Endothelial cell of umbilical vein (primary cell): Measurements from ENCODE around the gene KRT222. TPM values are rescaled to one million over a fixed set of nuclear protein-coding genes. Genes with fewer than 3 reads are reported as not detected.

Experiments used
- BruUV-seq: library from RNA; stranded (reverse); fragments of 400-500 nt; replicated peaks from 2 replicates; lab custom pipeline; 2021; lab: Mats Ljungman, UMichigan
- CTCF ChIA-PET: fragments of 300-600, 350-600 bp; sonication (Branson Sonifier 250); formaldehyde crosslinking; loops from one replicate; lab custom pipeline; 2021; ENCODE audit warnings: antibody characterized with exemption, inconsistent platforms; lab: Charles Lee
- POLR2A ChIA-PET: fragments of 300-600, 350-600 bp; sonication (Branson Sonifier 250); formaldehyde crosslinking; loops from one replicate; lab custom pipeline; 2021; ENCODE audit warnings: antibody characterized with exemption, inconsistent platforms; lab: Charles Lee
- DNase-seq: peaks from one replicate; pipeline ENCODE4 v3.0.0-alpha.2; 2011; ENCODE audit warnings: low read depth, low spot score
- FAIRE-seq: peaks from 2 replicates; lab custom pipeline; 2011; peaks lifted over from hg19 to GRCh38; lab: Jason Lieb, UNC
- H2AFZ ChIP-seq: 2 replicates; pipeline ENCODE4 v1.6.0; 2012; ENCODE audit warnings: low read depth, low read length, control low read depth, inconsistent platforms
- H3K27ac ChIP-seq: 2 replicates; pipeline ENCODE4 v1.5.1; 2011; ENCODE audit warnings: low read depth, mild to moderate bottlenecking, control low read depth, low read length, moderate library complexity; ENCODE audit not compliant: insufficient read depth
- H3K27me3 ChIP-seq, 2 experiments: 2 replicates each; pipeline versions ENCODE4 v1.6.0 to v1.6.1; 2011; ENCODE audit warnings: low read length in 2 of 2, mixed read lengths in 1 of 2; ENCODE audit not compliant: control insufficient read depth in 2 of 2, insufficient read depth in 2 of 2
- H3K36me3 ChIP-seq, 2 experiments: 2 replicates in 1 of 2; 3 replicates in 1 of 2; pipeline ENCODE4 v1.5.1; 2011; ENCODE audit warnings: low read length in 2 of 2, mild to moderate bottlenecking in 1 of 2, moderate library complexity in 1 of 2; ENCODE audit not compliant: control insufficient read depth in 2 of 2, insufficient read depth in 2 of 2; ENCODE audit errors: extremely low read depth in 1 of 2
- H3K4me1 ChIP-seq: 3 replicates; pipeline ENCODE4 v1.5.1; 2011; ENCODE audit warnings: mild to moderate bottlenecking, low read length; ENCODE audit not compliant: control insufficient read depth, insufficient read depth; ENCODE audit errors: extremely low read depth
- H3K4me2 ChIP-seq: 2 replicates; pipeline ENCODE4 v1.6.1; 2011; ENCODE audit warnings: low read length, control low read depth, mixed read lengths; ENCODE audit not compliant: insufficient read depth
- H3K4me3 ChIP-seq, 3 experiments: fragments of 200-600 bp in 1 of 3; sonication (generic), shearing (Covaris generic) in 1 of 3; replicated peaks in 1 of 3; 2 replicates each; pipeline ENCODE4 v1.5.1; 2011 to 2016; ENCODE audit warnings: control low read depth in 3 of 3, low read length in 3 of 3, mild to moderate bottlenecking in 2 of 3, inconsistent platforms in 1 of 3, low read depth in 1 of 3, moderate library complexity in 1 of 3; ENCODE audit not compliant: insufficient read depth in 1 of 3
- H3K79me2 ChIP-seq: 2 replicates; pipeline ENCODE4 v1.6.0; 2012; ENCODE audit warnings: low read length, inconsistent platforms; ENCODE audit not compliant: control insufficient read depth, insufficient read depth
- H3K9ac ChIP-seq: replicated peaks from 2 replicates; pipeline ENCODE3; 2011; ENCODE audit warnings: low read length, control low read depth; ENCODE audit not compliant: insufficient read depth; ENCODE audit errors: extremely low read depth
- H3K9me1 ChIP-seq: replicated peaks from 3 replicates; pipeline ENCODE4 v1.6.0; 2011; ENCODE audit warnings: mild to moderate bottlenecking, low read length; ENCODE audit not compliant: control insufficient read depth, insufficient read depth; ENCODE audit errors: extremely low read depth
- H3K9me3 ChIP-seq: replicated peaks from 2 replicates; pipeline ENCODE4 v1.5.1; 2012; ENCODE audit warnings: low read length, inconsistent platforms; ENCODE audit not compliant: control insufficient read depth, insufficient read depth
- H4K20me1 ChIP-seq: replicated peaks from 2 replicates; pipeline ENCODE3; 2011; ENCODE audit warnings: mild to moderate bottlenecking, low read length; ENCODE audit not compliant: control insufficient read depth, insufficient read depth; ENCODE audit errors: extremely low read depth
- CTCF ChIP-seq, 2 donors: IDR thresholded peaks; 1 replicate in 1 of 2; 2 replicates in 1 of 2; pipeline ENCODE4 v1.5.1; 2011; ENCODE audit warnings: low read length in 2 of 2, mild to moderate bottlenecking in 2 of 2, moderate library complexity in 2 of 2, control low read depth in 1 of 2, inconsistent platforms in 1 of 2, low read depth in 1 of 2; ENCODE audit not compliant: insufficient read depth in 1 of 2; ENCODE audit errors: extremely low read depth in 1 of 2
- EZH2 ChIP-seq: IDR thresholded peaks from 2 replicates; pipeline ENCODE4 v1.6.1; 2012; ENCODE audit warnings: borderline replicate concordance, low read depth, mild to moderate bottlenecking, moderate library complexity, low read length, inconsistent platforms; ENCODE audit not compliant: severe bottlenecking
- FOS ChIP-seq: IDR thresholded peaks from 2 replicates; pipeline ENCODE4 v1.6.1; 2011; ENCODE audit warnings: mild to moderate bottlenecking, low read length, moderate library complexity, borderline replicate concordance; ENCODE audit not compliant: insufficient read depth
- GATA2 ChIP-seq: IDR thresholded peaks from 2 replicates; pipeline ENCODE4 v1.7.0; 2011; ENCODE audit warnings: low read depth, mild to moderate bottlenecking, moderate library complexity, mixed read lengths, low read length; ENCODE audit not compliant: insufficient read length, insufficient read depth
- JUN ChIP-seq: IDR thresholded peaks from 2 replicates; pipeline ENCODE4 v1.6.1; 2011; ENCODE audit warnings: borderline replicate concordance, low read depth; ENCODE audit not compliant: insufficient read length, insufficient read depth
- MAX ChIP-seq: IDR thresholded peaks from 2 replicates; pipeline ENCODE4 v1.6.1; 2011; ENCODE audit not compliant: insufficient read depth, insufficient read length
- MYC ChIP-seq: IDR thresholded peaks from one replicate; pipeline ENCODE4 v1.6.1; 2011; ENCODE audit warnings: mild to moderate bottlenecking, low read depth, low read length
- POLR2A ChIP-seq: IDR thresholded peaks from 2 replicates; pipeline ENCODE4 v1.6.1; 2012; ENCODE audit warnings: low read depth, mild to moderate bottlenecking, control low read depth, low read length
- POLR2AphosphoS5 ChIP-seq: IDR thresholded peaks from 2 replicates; pipeline ENCODE4 v1.6.1; 2012; ENCODE audit warnings: low read depth, mild to moderate bottlenecking, control low read depth, low read length, moderate library complexity; ENCODE audit not compliant: insufficient read depth
- dilution Hi-C: fragments of 300-500 bp; cut with MboI; formaldehyde crosslinking; loops from one replicate; pipeline ENCODE4 v1.15.0; 2019; ENCODE audit warnings: low sequenced_read_pairs; ENCODE audit not compliant: extremely low pct_ligation_motif_present
- intact Hi-C: fragments of 100-400 bp; cut with micrococcal nuclease; formaldehyde crosslinking; loops from one replicate; pipeline ENCODE4 v1.10.0; 2022
- polyA plus RNA-seq, 4 experiments: library from polyadenylated mRNA; depleted of rRNA in 3 of 4; stranded (reverse) in 3 of 4; unstranded in 1 of 4; fragments of >200 nt; gene quantifications; 2 replicates each; pipeline versions ENCODE4 v1.2.1 to v1.2.3, GENCODE V29; 2011 to 2012; ENCODE audit warnings: missing spikeins in 1 of 4
- total RNA-seq: library from RNA; stranded (reverse); gene quantifications from 2 replicates; pipeline ENCODE4 v1.2.3, GENCODE V29; 2021

The KRT222 gene
- total and polyA plus RNA-seq, 2 donors (not counting 3 experiments of a cell fraction or from before 2014, with no cell fraction given): not detected

- Histone ChIP-seq H3K9me1 (no peaks in the 10 kb centered on the region), H3K36me3 (no peaks in the 10 kb centered on the region), H3K9ac (no peak overlapping the region), H3K4me2 (no peak overlapping the region), H3K4me1 (no peaks in the 10 kb centered on the region), H3K9me3 (no peaks in the 10 kb centered on the region), H2AFZ (no peak overlapping the region), H3K27ac (no peak overlapping the region), H3K4me3 (no peak overlapping the region), H3K27me3 (peaks cover 11 to 22% of the 10 kb centered on the region in 2 experiments), H3K79me2 (no peaks in the 10 kb centered on the region), H4K20me1 (no peaks in the 10 kb centered on the region)
- dilution Hi-C loops: no loop called here
- POLR2A ChIA-PET: no interaction called here
- FAIRE-seq: no peak
- BruUV-seq: no TSS peak
- no peak for DNase-seq
- intact Hi-C loops: no loop called here
- CTCF ChIA-PET: interaction anchor here (1.5 kb wide), 1 partner anchor 53 kb away, joined by 5 read pairs; no protein-coding TSS in a partner anchor
- TF ChIP-seq CTCF (IDR thresholded peaks at IDR 0.05; ENCODE audit: extremely low read depth in 1 of 2, insufficient read depth in 1 of 2, low read depth in 1 of 2, low read length in 2 of 2): no peak
- TF ChIP-seq GATA2: no peak
- no peak for TF ChIP-seq FOS
- TF ChIP-seq POLR2A: no peak
- TF ChIP-seq JUN: no peak
- no peak for TF ChIP-seq EZH2
- TF ChIP-seq POLR2AphosphoS5: no peak
- no peak for TF ChIP-seq MAX
- TF ChIP-seq MYC: no peak
Measured at GRCh38 chr17:40672654-40673053, 7.7 kb upstream of the KRT222 start.
